Activated naive CD8-positive, alpha-beta T cell treated with anti-CD3 and anti-CD28 coated beads, Interleukin-2, amount 50 U/mL, for 24 hours (primary cell): ENCODE measurements around the gene CCM2.
A peak's percentile ranks its signal among the peaks of the same experiment; 100 is the strongest.

Experiments used
- ATAC-seq: fragments of 150-1000 bp; cut with Tn5 transposase; one replicate; pipeline ENCODE4 v1.10.0; 2021
- DNase-seq: peaks from one replicate; pipeline ENCODE4 v3.0.0; 2021
- H3K27ac Mint-ChIP-seq: one replicate; pipeline ENCODE4 v1.8.0; 2021; ENCODE audit warnings: mild to moderate bottlenecking, mixed read lengths
- H3K27me3 Mint-ChIP-seq: one replicate; pipeline ENCODE4 v1.8.0; 2021; ENCODE audit warnings: mixed read lengths
- H3K36me3 Mint-ChIP-seq: one replicate; pipeline ENCODE4 v1.8.0; 2021; ENCODE audit warnings: low read depth, mixed read lengths
- H3K4me1 Mint-ChIP-seq: one replicate; pipeline ENCODE4 v1.8.0; 2021; ENCODE audit warnings: mixed read lengths
- H3K4me3 Mint-ChIP-seq: one replicate; pipeline ENCODE4 v1.8.0; 2021; ENCODE audit warnings: mild to moderate bottlenecking, moderate library complexity, mixed read lengths
- H3K9me3 Mint-ChIP-seq: one replicate; pipeline ENCODE4 v1.8.0; 2021; ENCODE audit warnings: mixed read lengths

CCM2 gene

GRCh38 chr7:44998153-44998871 lies 1.7 kb upstream of the CCM2 start:
- Mint-ChIP-seq H3K36me3 (peaks cover 18% of the 10 kb centered on the region), H3K27me3 (no peaks in the 10 kb centered on the region), H3K4me1 (peaks cover 58% of the 10 kb centered on the region), H3K4me3 (peak overlapping the region; percentile 92), H3K9me3 (no peaks in the 10 kb centered on the region), H3K27ac (peak overlapping the region; percentile 53)
- DNase-seq = no peak
- no peak for ATAC-seq

- H3K4me1 Mint-ChIP-seq = peaks cover 62% of the 10 kb centered on the region
- H3K27me3 Mint-ChIP-seq = no peaks in the 10 kb centered on the region
- no peaks in the 10 kb centered on the region for H3K9me3 Mint-ChIP-seq
- peaks cover 20% of the 10 kb centered on the region for H3K36me3 Mint-ChIP-seq
- peak overlapping the region; percentile 92 for H3K4me3 Mint-ChIP-seq
- DNase-seq = peak; percentile 99
- peak overlapping the region; percentile 91 for H3K27ac Mint-ChIP-seq
- ATAC-seq = peak; percentile 90
Measured at GRCh38 chr7:44999245-45000092, 532 bp upstream of the CCM2 start.

- Mint-ChIP-seq H3K4me1 (peaks cover 59% of the 10 kb centered on the region), H3K9me3 (no peaks in the 10 kb centered on the region), H3K27ac (peak overlapping the region; percentile 98), H3K4me3 (peak overlapping the region; percentile 92), H3K36me3 (peaks cover 27% of the 10 kb centered on the region), H3K27me3 (no peaks in the 10 kb centered on the region)
- ATAC-seq = peak; percentile 59
- DNase-seq = peak; percentile 62
Measured at GRCh38 chr7:45001138-45001694, 1.2 kb downstream of the CCM2 start.

GRCh38 chr7:45001826-45002225 lies 1.8 kb downstream of the CCM2 start:
- H3K9me3 Mint-ChIP-seq = no peaks in the 10 kb centered on the region
- H3K27me3 Mint-ChIP-seq = no peaks in the 10 kb centered on the region
- peak overlapping the region; percentile 92 for H3K4me3 Mint-ChIP-seq
- ATAC-seq = no peak
- peaks cover 60% of the 10 kb centered on the region for H3K4me1 Mint-ChIP-seq
- no peak for DNase-seq
- peak overlapping the region; percentile 98 for H3K27ac Mint-ChIP-seq
- peaks cover 30% of the 10 kb centered on the region for H3K36me3 Mint-ChIP-seq

- Mint-ChIP-seq H3K4me3 (no peak overlapping the region), H3K36me3 (peaks cover 35% of the 10 kb centered on the region), H3K9me3 (no peaks in the 10 kb centered on the region), H3K4me1 (peaks cover 69% of the 10 kb centered on the region), H3K27ac (peak overlapping the region; percentile 26), H3K27me3 (no peaks in the 10 kb centered on the region)
- ATAC-seq (no peak), DNase-seq (no peak)
Measured at GRCh38 chr7:45003789-45004188, 3.8 kb downstream of the CCM2 start.

DNA sequence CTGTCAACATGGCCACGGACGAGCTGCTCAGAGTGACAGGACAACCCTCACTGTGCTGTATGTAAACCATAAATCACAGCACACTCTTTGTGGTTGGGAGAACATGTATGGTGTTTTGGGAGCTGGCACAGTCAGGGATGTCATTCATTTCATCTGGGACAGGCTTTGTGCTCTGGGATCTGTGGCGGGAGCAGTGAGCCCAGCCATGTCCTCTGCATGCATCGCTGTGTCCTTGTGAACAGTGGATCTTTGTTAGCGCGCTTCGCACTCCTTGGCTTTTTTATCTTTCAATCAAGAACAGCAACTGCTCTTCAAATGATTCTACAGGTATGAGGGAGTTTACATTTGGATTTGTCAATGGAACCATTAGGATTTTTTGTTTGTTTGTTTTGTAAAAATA lies 7.1 kb downstream of the CCM2 start:
- peaks cover 40% of the 10 kb centered on the region for H3K36me3 Mint-ChIP-seq
- H3K4me3 Mint-ChIP-seq = no peak overlapping the region
- H3K4me1 Mint-ChIP-seq = peaks cover 63% of the 10 kb centered on the region
- H3K9me3 Mint-ChIP-seq = no peaks in the 10 kb centered on the region
- DNase-seq (no peak), ATAC-seq (no peak)
- no peaks in the 10 kb centered on the region for H3K27me3 Mint-ChIP-seq
- H3K27ac Mint-ChIP-seq = peak overlapping the region; percentile 87

GRCh38 chr7:45007571-45008328 lies 7.7 kb downstream of the CCM2 start:
- Mint-ChIP-seq H3K27me3 (no peaks in the 10 kb centered on the region), H3K4me3 (peak overlapping the region; percentile 34), H3K27ac (peak overlapping the region; percentile 87), H3K36me3 (peaks cover 41% of the 10 kb centered on the region), H3K4me1 (peaks cover 60% of the 10 kb centered on the region), H3K9me3 (no peaks in the 10 kb centered on the region)
- ATAC-seq (peak; percentile 46), DNase-seq (no peak)

DNA sequence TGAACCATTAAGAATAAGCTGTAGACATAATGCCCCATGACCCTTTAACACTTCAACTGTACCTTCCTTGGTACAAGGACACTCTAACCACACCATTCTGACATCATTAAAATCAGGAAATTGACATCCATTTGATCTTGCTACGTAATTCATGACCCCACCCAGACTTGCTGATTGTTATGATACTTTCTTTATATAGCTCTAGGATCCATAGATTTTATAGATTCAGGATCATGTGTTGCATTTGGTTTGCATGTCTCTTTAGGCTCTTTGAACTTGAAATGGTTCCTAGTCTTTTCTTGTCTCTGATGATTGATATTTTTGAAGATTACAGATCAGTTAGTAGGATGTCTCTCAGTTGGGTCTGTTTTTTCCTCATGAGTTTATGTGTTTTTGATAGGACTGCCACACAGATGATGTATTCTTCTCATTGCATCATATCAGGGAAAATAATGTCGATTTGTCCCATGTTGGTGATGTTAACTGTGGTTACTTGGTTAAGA lies 13.5 kb downstream of the CCM2 start:
- no peak for ATAC-seq
- Mint-ChIP-seq H3K27ac (no peak overlapping the region), H3K4me1 (peaks cover 24% of the 10 kb centered on the region), H3K27me3 (no peaks in the 10 kb centered on the region), H3K9me3 (no peaks in the 10 kb centered on the region), H3K36me3 (peaks cover 47% of the 10 kb centered on the region), H3K4me3 (no peak overlapping the region)
- no peak for DNase-seq

DNA sequence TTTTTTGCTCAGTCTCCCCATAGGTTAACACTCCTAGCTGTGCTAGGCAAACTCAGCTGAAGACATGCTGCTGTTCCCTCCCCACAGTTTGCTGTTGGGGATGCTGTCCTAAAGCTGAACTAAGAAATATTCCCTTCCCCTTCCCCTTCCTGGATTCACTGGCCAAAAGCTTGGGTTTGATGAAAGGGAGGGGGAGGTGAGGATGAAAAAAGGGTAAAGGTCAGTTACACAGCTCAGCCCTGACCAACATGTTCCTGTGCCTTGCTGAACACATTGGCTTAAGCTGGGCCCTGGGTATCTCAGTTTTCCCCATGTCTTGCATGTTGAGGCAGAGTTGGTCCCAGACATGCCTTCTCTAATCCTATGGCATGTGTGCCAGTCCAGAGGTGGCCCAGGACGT lies 15.3 kb downstream of the CCM2 start:
- Mint-ChIP-seq H3K4me1 (peaks cover 14% of the 10 kb centered on the region), H3K27ac (no peak overlapping the region)

GRCh38 chr7:45017253-45017652 lies 17.3 kb downstream of the CCM2 start:
- Mint-ChIP-seq H3K4me1 (peaks cover 27% of the 10 kb centered on the region), H3K27ac (no peak overlapping the region)

More for the DNA sequence above, 15.3 kb downstream of the CCM2 start:
- Mint-ChIP-seq H3K4me3 (no peak overlapping the region), H3K36me3 (peaks cover 42% of the 10 kb centered on the region), H3K9me3 (no peaks in the 10 kb centered on the region), H3K27me3 (no peaks in the 10 kb centered on the region)
- DNase-seq = no peak
- no peak for ATAC-seq

DNA sequence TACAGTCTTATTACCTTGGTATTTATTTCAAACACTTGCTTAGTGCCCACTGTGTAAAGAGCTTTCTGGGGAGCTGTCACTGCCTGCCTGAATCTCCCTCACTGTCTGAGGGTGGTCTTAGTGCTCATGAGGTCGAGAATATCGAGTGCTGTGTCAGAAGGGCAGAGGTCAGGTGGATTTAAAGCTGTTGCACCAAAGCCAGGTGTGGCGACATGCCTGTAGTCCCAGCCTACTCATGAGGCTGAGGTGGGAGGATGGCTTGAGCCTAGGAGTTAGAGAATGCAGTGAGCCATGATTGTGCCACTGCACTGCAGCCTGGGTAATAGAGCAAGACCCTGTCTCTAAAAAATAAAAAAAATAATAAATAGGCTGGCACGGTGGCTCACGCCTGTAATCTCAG lies 20.9 kb downstream of the CCM2 start:
- Mint-ChIP-seq H3K36me3 (peaks cover 33% of the 10 kb centered on the region), H3K9me3 (no peaks in the 10 kb centered on the region), H3K4me1 (peaks cover 42% of the 10 kb centered on the region), H3K4me3 (peak overlapping the region; percentile 14), H3K27ac (peak overlapping the region; percentile 37), H3K27me3 (no peaks in the 10 kb centered on the region)
- DNase-seq (no peak), ATAC-seq (no peak)

More at GRCh38 chr7:45017253-45017652, 17.3 kb downstream of the CCM2 start:
- no peaks in the 10 kb centered on the region for H3K27me3 Mint-ChIP-seq
- no peak overlapping the region for H3K4me3 Mint-ChIP-seq
- peaks cover 36% of the 10 kb centered on the region for H3K36me3 Mint-ChIP-seq
- H3K9me3 Mint-ChIP-seq = no peaks in the 10 kb centered on the region
- ATAC-seq = no peak
- no peak for DNase-seq

DNA sequence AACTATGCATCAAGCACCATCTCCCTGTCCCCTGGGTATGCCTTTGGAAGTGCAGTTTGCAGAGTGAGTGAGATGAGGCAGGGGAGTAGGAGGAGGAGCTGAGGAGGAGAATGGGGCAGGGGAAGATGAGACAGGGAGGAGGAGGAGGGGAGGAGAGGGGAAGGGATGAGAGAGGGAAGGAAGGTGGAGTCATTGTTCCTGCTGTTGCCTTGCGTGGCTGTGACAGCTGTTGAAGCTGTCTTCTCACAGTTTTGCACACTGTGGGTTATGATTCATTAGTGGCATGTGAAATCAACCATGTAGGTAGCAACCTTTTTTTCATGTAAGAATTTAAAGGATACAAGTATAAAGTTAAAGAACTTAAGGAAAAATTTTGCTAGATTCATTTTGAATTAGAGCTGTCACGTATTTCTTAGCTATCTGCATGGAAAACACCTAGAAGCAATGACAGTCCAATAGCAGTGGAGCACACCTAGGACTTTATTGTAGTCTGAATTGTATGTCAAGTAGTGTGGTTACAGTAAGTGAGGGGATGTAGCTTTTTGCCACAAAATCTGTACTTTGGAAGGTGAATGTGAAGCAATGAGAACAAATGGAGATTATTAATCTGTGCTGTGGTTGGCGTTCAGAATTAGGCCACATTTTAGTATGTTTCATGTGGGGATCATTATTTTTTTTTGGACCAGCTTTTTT lies 21.7 kb downstream of the CCM2 start:
- Mint-ChIP-seq H3K27me3 (no peaks in the 10 kb centered on the region), H3K9me3 (no peaks in the 10 kb centered on the region), H3K36me3 (peaks cover 33% of the 10 kb centered on the region), H3K4me1 (peaks cover 48% of the 10 kb centered on the region), H3K4me3 (peak overlapping the region; percentile 10), H3K27ac (peak overlapping the region; percentile 82)
- DNase-seq (no peak), ATAC-seq (peak; percentile 90)

DNA sequence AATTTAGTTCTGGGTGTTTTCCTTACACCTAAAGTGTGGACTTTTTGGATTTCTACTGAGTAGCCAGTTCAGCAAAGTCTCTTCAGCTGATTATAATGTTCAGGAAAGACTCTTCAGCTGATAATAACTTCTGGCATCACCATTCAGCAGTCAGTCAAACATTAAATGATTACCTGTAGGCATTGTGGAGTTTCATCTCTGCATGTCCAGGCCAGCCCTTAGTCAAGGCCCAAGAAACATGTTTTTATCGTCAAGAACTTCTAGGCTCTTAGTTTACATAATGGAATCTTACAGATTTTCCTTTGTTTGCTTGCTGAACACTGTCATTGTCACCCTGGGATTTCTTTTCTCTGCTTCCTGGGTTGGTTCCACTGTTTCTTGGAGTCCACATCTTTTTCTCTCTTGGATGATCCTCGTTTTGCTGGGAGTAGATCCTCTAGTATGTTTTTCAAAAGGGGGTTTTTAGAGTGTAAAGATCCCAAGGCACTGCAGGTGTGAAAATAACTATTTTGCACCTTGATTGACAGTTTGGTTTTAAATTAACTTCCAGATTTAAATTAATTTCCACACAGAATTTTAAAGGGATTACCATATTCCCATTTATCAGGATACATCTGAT lies 24.2 kb downstream of the CCM2 start:
- ATAC-seq = no peak
- H3K27ac Mint-ChIP-seq = no peak overlapping the region
- DNase-seq = no peak
- H3K9me3 Mint-ChIP-seq = no peaks in the 10 kb centered on the region
- peaks cover 73% of the 10 kb centered on the region for H3K4me1 Mint-ChIP-seq
- peaks cover 31% of the 10 kb centered on the region for H3K36me3 Mint-ChIP-seq
- H3K4me3 Mint-ChIP-seq = no peak overlapping the region
- H3K27me3 Mint-ChIP-seq = no peaks in the 10 kb centered on the region
